PFSK-1 (cell line): Measurements from ENCODE around the gene PNCK.

ENCODE experiments used
- POLR2AphosphoS5 ChIP-seq: IDR thresholded peaks from 2 replicates; pipeline ENCODE4 v1.6.1; 2012; ENCODE audit warnings: low read depth, mild to moderate bottlenecking, control low read depth, low read length, moderate library complexity
- REST ChIP-seq, 2 experiments: IDR thresholded peaks; 2 replicates each; pipeline versions ENCODE4 v1.6.1 to v1.8.0; 2011 to 2012; ENCODE audit warnings: low read depth in 2 of 2, low read length in 2 of 2, control low read depth in 1 of 2, inconsistent platforms in 1 of 2, mild to moderate bottlenecking in 1 of 2, moderate library complexity in 1 of 2; ENCODE audit not compliant: insufficient read depth in 1 of 2
- SIN3A ChIP-seq: IDR thresholded peaks from 2 replicates; pipeline ENCODE4 v1.6.1; 2012; ENCODE audit warnings: mild to moderate bottlenecking, low read length, moderate library complexity, borderline replicate concordance; ENCODE audit not compliant: insufficient read depth
- TAF1 ChIP-seq: IDR thresholded peaks from 2 replicates; pipeline ENCODE4 v1.6.1; 2012; ENCODE audit warnings: low read length, control low read depth, borderline replicate concordance; ENCODE audit not compliant: insufficient read depth

DNA sequence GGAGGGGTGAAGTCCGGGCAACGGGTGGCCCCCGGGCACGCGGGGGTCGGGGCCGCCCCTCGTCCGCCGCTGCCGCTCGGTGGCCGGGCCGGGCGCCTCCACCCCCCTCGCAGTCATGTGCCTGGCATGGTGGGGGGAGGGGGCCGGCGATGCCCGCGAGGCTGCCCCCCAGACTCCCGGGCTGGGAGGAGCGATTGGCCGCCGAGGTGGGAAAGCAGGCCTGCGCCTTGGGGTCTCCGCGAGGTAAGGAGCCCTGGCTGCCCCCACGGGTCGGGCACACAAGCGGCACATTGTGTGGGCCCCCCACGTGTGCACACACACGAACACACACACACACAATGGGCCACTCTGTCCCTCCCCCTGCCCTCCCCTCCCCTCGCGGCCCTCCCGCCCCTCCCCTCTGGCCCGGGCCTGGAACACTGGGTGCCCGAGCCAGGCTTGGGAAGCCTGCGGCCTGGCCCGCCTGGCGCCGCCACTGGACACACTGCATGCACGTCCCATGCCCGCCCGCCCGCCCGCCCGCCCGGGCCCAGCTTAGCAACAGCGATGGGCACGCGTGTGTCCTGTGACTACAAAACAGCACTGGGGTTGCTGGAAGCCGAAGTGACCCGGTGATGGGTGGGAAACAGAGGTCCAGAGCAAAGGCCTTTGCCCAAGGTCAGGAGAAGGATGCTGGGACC lies 15.4 kb upstream of the PNCK start:
- TF ChIP-seq POLR2AphosphoS5 (no peak), SIN3A (no peak), REST (IDR thresholded peaks at IDR 0.05; ENCODE audit: insufficient read depth in 1 of 2, low read depth in 2 of 2, low read length in 2 of 2) (no peak), TAF1 (no peak)
